SK-N-SH treated with all-trans-retinoic acid at 6 μM for 48 hours (cell line): ENCODE results near the gene CFTR.

Experiments
- ATAC-seq: fragments of 200-7000 bp; cut with Tn5 transposase; 3 replicates; pipeline ENCODE4 v1.9.1; 2020; ENCODE audit warnings: mild to moderate bottlenecking, moderate library complexity
- ARNTL ChIP-seq: fragments of 450-650 bp; formaldehyde crosslinking; IDR thresholded peaks from 2 replicates; pipeline ENCODE4 v1.5.0; 2020; ENCODE audit warnings: low read depth, mild to moderate bottlenecking, moderate library complexity, borderline replicate concordance
- BACH2 ChIP-seq: fragments of 250-450 bp; sonication (Bioruptor Pico); IDR thresholded peaks from 2 replicates; pipeline ENCODE4 v1.9.0; 2021; ENCODE audit warnings: mild to moderate bottlenecking, borderline replicate concordance
- CREB5 ChIP-seq: fragments of 250-450 bp; sonication (Bioruptor Pico); IDR thresholded peaks from 2 replicates; pipeline ENCODE4 v1.5.1; 2020; ENCODE audit warnings: low read depth, mild to moderate bottlenecking, moderate library complexity
- CSDC2 ChIP-seq: fragments of 250-450 bp; sonication (Bioruptor Pico); IDR thresholded peaks from 2 replicates; pipeline ENCODE4 v1.5.0; 2020; ENCODE audit warnings: mild to moderate bottlenecking, moderate library complexity
- CSRNP3 ChIP-seq: fragments of 250-450 bp; sonication (Bioruptor Pico); IDR thresholded peaks from 2 replicates; pipeline ENCODE4 v1.5.1; 2021; ENCODE audit warnings: mild to moderate bottlenecking, moderate library complexity
- ESRRG ChIP-seq: fragments of 250-450 bp; sonication (Bioruptor Pico); IDR thresholded peaks from 2 replicates; pipeline ENCODE4 v1.6.1; 2021; ENCODE audit warnings: mild to moderate bottlenecking
- GLIS3 ChIP-seq: fragments of 250-450 bp; sonication (Bioruptor Pico); IDR thresholded peaks from 2 replicates; pipeline ENCODE4 v1.5.0; 2020; ENCODE audit warnings: mild to moderate bottlenecking, moderate library complexity
- ISL1 ChIP-seq: fragments of 250-450 bp; sonication (Bioruptor Pico); IDR thresholded peaks from 2 replicates; pipeline ENCODE4 v2.1.2; 2022; ENCODE audit warnings: mild to moderate bottlenecking, moderate library complexity
- PPARA ChIP-seq: fragments of 250-450 bp; sonication (Bioruptor Pico); IDR thresholded peaks from 2 replicates; pipeline ENCODE4 v1.5.0; 2020; ENCODE audit warnings: mild to moderate bottlenecking, borderline replicate concordance
- SNAI2 ChIP-seq: fragments of 250-450 bp; sonication (Bioruptor Pico); IDR thresholded peaks from 2 replicates; pipeline ENCODE4 v1.5.0; 2020; ENCODE audit warnings: mild to moderate bottlenecking, moderate library complexity
- TCF4 ChIP-seq: fragments of 250-450 bp; sonication (Bioruptor Pico); IDR thresholded peaks from 2 replicates; pipeline ENCODE4 v1.8.0; 2021; ENCODE audit warnings: mild to moderate bottlenecking, moderate library complexity, borderline replicate concordance
- ZC3H10 ChIP-seq: fragments of 250-450 bp; sonication (Bioruptor Pico); IDR thresholded peaks from 2 replicates; pipeline ENCODE4 v1.5.1; 2021; ENCODE audit warnings: mild to moderate bottlenecking, moderate library complexity
- ZFP3 ChIP-seq: fragments of 250-450 bp; sonication (Bioruptor Pico); IDR thresholded peaks from 2 replicates; pipeline ENCODE4 v1.5.0; 2020; ENCODE audit warnings: mild to moderate bottlenecking, moderate library complexity
- ZFP30 ChIP-seq: fragments of 450-650 bp; formaldehyde crosslinking; IDR thresholded peaks from 2 replicates; pipeline ENCODE4 v1.5.0; 2022; ENCODE audit warnings: mild to moderate bottlenecking, moderate library complexity
- ZNF565 ChIP-seq: fragments of 450-650 bp; formaldehyde crosslinking; conservative IDR thresholded peaks from 2 replicates; pipeline ENCODE4 v1.5.0; 2020; ENCODE audit warnings: low read depth, mild to moderate bottlenecking, moderate library complexity
- ZNF70 ChIP-seq: fragments of 450-650 bp; formaldehyde crosslinking; IDR thresholded peaks from 2 replicates; pipeline ENCODE4 v1.5.0; 2020; ENCODE audit warnings: mild to moderate bottlenecking, moderate library complexity
- ZNF8 ChIP-seq: fragments of 450-650 bp; formaldehyde crosslinking; IDR thresholded peaks from 2 replicates; pipeline ENCODE4 v1.5.0; 2020; ENCODE audit warnings: mild to moderate bottlenecking, moderate library complexity
- TF ChIP-seq, protein P1 (sequence below): fragments of 250-450 bp; sonication (Bioruptor Pico); IDR thresholded peaks from 2 replicates; pipeline ENCODE4 v1.8.0; 2021; ENCODE audit warnings: low read depth, mild to moderate bottlenecking, moderate library complexity, borderline replicate concordance
- TF ChIP-seq, protein P2 (sequence below): fragments of 250-450 bp; sonication (Bioruptor Pico); IDR thresholded peaks from 2 replicates; pipeline ENCODE4 v1.5.0; 2020; ENCODE audit warnings: mild to moderate bottlenecking, moderate library complexity
- TF ChIP-seq, protein P3 (sequence below): fragments of 250-450 bp; sonication (Bioruptor Pico); IDR thresholded peaks from 2 replicates; pipeline ENCODE4 v1.8.0; 2020; ENCODE audit warnings: mild to moderate bottlenecking, moderate library complexity, borderline replicate concordance

The CFTR gene

DNA sequence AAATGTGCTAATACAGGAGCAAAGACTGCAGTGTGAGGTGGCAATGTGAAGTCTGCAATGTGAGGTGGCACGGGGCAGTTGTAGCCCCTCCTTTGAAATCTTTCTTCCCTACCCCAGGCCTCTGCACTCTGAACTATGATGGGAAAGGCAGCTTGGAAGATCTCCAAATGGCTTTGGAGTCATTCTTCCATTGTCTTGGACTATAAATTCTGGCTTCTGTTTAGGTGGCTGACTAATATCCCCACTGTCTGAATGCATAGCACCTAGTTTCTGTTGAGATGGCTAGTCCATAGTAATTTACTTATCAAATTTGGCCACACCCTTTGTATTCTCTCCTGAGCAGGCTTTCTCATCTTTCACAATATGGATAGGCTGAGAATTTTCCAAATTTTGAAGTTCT, 175.0 kb downstream of the CFTR start:
- ATAC-seq, result no peak
- TF ChIP-seq CSRNP3 (CRISPR knock-in tag) (no peak), TCF4 (CRISPR knock-in tag) (no peak), ZNF8 (CRISPR knock-in tag) (no peak)

GRCh38 chr7:117656806-117657205, 177.0 kb downstream of the CFTR start:
- TF ChIP-seq SNAI2 (CRISPR knock-in tag), result no peak
- TF ChIP-seq PPARA (CRISPR knock-in tag), result no peak
- no peak for TF ChIP-seq ZFP30
- TF ChIP-seq ESRRG (CRISPR knock-in tag), result no peak
- TF ChIP-seq ARNTL (CRISPR knock-in tag), result no peak
- no peak for TF ChIP-seq ZNF565 (CRISPR knock-in tag)
- no peak for TF ChIP-seq TCF4 (CRISPR knock-in tag)
- TF ChIP-seq, protein P1, sequence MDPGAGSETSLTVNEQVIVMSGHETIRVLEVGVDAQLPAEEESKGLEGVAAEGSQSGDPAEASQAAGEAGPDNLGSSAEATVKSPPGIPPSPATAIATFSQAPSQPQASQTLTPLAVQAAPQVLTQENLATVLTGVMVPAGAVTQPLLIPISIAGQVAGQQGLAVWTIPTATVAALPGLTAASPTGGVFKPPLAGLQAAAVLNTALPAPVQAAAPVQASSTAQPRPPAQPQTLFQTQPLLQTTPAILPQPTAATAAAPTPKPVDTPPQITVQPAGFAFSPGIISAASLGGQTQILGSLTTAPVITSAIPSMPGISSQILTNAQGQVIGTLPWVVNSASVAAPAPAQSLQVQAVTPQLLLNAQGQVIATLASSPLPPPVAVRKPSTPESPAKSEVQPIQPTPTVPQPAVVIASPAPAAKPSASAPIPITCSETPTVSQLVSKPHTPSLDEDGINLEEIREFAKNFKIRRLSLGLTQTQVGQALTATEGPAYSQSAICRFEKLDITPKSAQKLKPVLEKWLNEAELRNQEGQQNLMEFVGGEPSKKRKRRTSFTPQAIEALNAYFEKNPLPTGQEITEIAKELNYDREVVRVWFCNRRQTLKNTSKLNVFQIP (CRISPR knock-in tag), result no peak
- TF ChIP-seq ZC3H10 (CRISPR knock-in tag), result no peak
- TF ChIP-seq CSDC2 (CRISPR knock-in tag), result no peak
- TF ChIP-seq, protein P2, sequence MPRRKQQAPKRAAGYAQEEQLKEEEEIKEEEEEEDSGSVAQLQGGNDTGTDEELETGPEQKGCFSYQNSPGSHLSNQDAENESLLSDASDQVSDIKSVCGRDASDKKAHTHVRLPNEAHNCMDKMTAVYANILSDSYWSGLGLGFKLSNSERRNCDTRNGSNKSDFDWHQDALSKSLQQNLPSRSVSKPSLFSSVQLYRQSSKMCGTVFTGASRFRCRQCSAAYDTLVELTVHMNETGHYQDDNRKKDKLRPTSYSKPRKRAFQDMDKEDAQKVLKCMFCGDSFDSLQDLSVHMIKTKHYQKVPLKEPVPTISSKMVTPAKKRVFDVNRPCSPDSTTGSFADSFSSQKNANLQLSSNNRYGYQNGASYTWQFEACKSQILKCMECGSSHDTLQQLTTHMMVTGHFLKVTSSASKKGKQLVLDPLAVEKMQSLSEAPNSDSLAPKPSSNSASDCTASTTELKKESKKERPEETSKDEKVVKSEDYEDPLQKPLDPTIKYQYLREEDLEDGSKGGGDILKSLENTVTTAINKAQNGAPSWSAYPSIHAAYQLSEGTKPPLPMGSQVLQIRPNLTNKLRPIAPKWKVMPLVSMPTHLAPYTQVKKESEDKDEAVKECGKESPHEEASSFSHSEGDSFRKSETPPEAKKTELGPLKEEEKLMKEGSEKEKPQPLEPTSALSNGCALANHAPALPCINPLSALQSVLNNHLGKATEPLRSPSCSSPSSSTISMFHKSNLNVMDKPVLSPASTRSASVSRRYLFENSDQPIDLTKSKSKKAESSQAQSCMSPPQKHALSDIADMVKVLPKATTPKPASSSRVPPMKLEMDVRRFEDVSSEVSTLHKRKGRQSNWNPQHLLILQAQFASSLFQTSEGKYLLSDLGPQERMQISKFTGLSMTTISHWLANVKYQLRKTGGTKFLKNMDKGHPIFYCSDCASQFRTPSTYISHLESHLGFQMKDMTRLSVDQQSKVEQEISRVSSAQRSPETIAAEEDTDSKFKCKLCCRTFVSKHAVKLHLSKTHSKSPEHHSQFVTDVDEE (CRISPR knock-in tag), result no peak
- TF ChIP-seq BACH2 (CRISPR knock-in tag), result no peak
- no peak for TF ChIP-seq ZFP3 (CRISPR knock-in tag)
- TF ChIP-seq ZNF8 (CRISPR knock-in tag), result no peak
- no peak for TF ChIP-seq CREB5 (CRISPR knock-in tag)
- no peak for TF ChIP-seq GLIS3 (CRISPR knock-in tag)
- TF ChIP-seq ISL1 (CRISPR knock-in tag), result no peak
- no peak for TF ChIP-seq ZNF70 (CRISPR knock-in tag)
- TF ChIP-seq CSRNP3 (CRISPR knock-in tag), result no peak
- no peak for ATAC-seq

DNA sequence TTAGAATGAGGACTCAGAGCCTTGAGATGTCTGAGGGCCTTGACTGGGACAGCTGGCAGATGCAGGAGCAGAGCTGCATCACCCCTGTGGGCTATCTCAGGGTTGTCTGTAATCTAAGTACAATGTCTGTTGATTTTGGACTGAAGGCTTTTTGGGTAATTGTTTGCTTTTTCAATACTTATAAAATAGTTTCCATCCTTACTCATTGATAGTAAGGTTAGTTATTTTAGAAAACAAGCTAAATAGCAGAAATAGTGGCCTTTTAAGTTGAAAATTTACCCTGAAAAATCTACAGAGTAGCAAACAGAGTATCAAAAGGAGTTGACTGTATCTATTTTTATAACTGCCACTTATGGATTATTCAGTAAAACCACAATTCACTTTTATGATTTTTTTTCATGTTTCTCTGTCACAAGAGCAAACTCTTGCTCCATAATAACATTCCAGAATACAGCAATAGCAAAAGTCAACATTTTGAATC, 179.7 kb downstream of the CFTR start:
- ATAC-seq, result no peak
- TF ChIP-seq, protein P3, sequence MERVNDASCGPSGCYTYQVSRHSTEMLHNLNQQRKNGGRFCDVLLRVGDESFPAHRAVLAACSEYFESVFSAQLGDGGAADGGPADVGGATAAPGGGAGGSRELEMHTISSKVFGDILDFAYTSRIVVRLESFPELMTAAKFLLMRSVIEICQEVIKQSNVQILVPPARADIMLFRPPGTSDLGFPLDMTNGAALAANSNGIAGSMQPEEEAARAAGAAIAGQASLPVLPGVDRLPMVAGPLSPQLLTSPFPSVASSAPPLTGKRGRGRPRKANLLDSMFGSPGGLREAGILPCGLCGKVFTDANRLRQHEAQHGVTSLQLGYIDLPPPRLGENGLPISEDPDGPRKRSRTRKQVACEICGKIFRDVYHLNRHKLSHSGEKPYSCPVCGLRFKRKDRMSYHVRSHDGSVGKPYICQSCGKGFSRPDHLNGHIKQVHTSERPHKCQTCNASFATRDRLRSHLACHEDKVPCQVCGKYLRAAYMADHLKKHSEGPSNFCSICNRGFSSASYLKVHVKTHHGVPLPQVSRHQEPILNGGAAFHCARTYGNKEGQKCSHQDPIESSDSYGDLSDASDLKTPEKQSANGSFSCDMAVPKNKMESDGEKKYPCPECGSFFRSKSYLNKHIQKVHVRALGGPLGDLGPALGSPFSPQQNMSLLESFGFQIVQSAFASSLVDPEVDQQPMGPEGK (CRISPR knock-in tag), result no peak
- no peak for TF ChIP-seq ZNF70 (CRISPR knock-in tag)
